Sigmoid colon (tissue), 4 donors: ENCODE data around the gene DNAJC6.

ENCODE experiments used
- CTCF ChIP-seq, 4 experiments: fragments of 450-650 bp in 3 of 4; fragments of 200-600 bp in 1 of 4; IDR thresholded peaks; one replicate each; pipeline ENCODE4 v1.5.1; 2016 to 2019; ENCODE audit warnings: antibody characterized with exemption in 4 of 4, mild to moderate bottlenecking in 3 of 4, moderate library complexity in 2 of 4
- POLR2A ChIP-seq, 2 donors: fragments of 450-650 bp; IDR thresholded peaks; one replicate each; pipeline ENCODE4 v1.6.1; 2016; ENCODE audit warnings: antibody characterized with exemption in 2 of 2, mild to moderate bottlenecking in 2 of 2, moderate library complexity in 2 of 2
- POLR2AphosphoS5 ChIP-seq, 4 donors: sonication (generic); formaldehyde crosslinking; IDR thresholded peaks; one replicate each; pipeline ENCODE4 v1.6.1; 2017; ENCODE audit warnings: antibody characterized with exemption in 4 of 4

GRCh38 chr1:65444128-65444640, 134.8 kb downstream of the DNAJC6 start:
- TF ChIP-seq CTCF (IDR thresholded peaks at IDR 0.05) (no peak), POLR2A (IDR thresholded peaks at IDR 0.05) (no peak), POLR2AphosphoS5 (IDR thresholded peaks at IDR 0.05) (no peak)
